GM13976 (cell line): Measurements from ENCODE around the gene SOD3.

Experiments
- DNase-seq: peaks from one replicate; pipeline ENCODE4 v3.0.0; 2012; ENCODE audit warnings: low spot score
- in situ Hi-C: fragments of 300-500 bp; cut with MboI; formaldehyde crosslinking; loops from one replicate; pipeline ENCODE4 v1.12.0; 2022; ENCODE audit warnings: low sequenced_read_pairs, mixed read lengths, inconsistent platforms; ENCODE audit not compliant: unreplicated experiment
- TF ChIP-seq, protein P1 (sequence below): IDR thresholded peaks from 2 replicates; pipeline ENCODE4 v1.5.1; 2012; ENCODE audit warnings: borderline replicate concordance, mild to moderate bottlenecking; ENCODE audit not compliant: insufficient read depth; ENCODE audit errors: extremely low read depth, missing control alignments, control extremely low read depth

Gene SOD3

DNA sequence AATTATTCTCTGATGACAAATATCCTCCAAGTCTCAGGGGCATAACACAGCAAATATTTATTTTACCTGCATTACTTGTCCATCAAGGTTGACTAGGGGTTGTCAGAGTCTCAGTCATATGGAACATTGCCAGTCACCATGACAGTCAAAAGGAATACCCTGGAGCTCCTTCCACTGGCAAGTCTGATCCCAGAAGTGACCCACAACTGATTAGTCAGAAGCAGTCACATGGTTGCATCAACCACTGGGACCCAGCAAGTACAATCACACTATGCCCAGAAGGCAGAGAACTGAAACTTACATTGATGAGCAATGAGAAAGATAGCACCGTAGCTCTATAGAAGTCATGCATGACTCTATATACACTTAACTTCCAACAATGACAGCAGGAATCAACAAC lies 41.9 kb upstream of the SOD3 start:
- no peak for DNase-seq
- in situ Hi-C loops: no loop called here
- TF ChIP-seq, protein P1, sequence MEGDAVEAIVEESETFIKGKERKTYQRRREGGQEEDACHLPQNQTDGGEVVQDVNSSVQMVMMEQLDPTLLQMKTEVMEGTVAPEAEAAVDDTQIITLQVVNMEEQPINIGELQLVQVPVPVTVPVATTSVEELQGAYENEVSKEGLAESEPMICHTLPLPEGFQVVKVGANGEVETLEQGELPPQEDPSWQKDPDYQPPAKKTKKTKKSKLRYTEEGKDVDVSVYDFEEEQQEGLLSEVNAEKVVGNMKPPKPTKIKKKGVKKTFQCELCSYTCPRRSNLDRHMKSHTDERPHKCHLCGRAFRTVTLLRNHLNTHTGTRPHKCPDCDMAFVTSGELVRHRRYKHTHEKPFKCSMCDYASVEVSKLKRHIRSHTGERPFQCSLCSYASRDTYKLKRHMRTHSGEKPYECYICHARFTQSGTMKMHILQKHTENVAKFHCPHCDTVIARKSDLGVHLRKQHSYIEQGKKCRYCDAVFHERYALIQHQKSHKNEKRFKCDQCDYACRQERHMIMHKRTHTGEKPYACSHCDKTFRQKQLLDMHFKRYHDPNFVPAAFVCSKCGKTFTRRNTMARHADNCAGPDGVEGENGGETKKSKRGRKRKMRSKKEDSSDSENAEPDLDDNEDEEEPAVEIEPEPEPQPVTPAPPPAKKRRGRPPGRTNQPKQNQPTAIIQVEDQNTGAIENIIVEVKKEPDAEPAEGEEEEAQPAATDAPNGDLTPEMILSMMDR: no peak

GRCh38 chr4:24754571-24754970 lies 40.8 kb upstream of the SOD3 start:
- TF ChIP-seq, protein P1: no peak
- no peak for DNase-seq
- in situ Hi-C loops: no loop called here

- TF ChIP-seq, protein P1: no peak
- DNase-seq: no peak
- in situ Hi-C loops: no loop called here
These were observed 31.6 kb upstream of the SOD3 start for GRCh38 chr4:24763631-24764297.

DNA sequence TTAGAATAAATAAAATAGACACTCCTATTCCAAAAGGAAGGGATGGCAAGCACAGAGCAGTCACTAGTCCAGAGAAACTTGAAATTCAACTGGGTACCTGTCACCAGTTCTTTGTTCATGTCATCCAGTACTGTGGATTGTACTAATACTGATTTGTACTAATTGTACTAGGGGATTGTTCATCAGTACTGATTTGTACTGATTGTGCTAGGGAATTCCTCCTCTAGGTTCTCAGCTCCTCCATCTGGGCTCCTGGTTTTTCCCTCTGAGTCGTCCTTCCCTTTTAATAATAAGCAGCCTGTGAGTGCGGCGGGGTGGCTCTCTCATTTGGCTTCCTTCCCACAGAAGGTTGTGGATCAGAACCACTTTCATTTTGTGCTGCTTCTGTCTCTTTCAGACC lies 31.0 kb upstream of the SOD3 start:
- DNase-seq: no peak
- in situ Hi-C loops: no loop called here
- TF ChIP-seq, protein P1: no peak

DNA sequence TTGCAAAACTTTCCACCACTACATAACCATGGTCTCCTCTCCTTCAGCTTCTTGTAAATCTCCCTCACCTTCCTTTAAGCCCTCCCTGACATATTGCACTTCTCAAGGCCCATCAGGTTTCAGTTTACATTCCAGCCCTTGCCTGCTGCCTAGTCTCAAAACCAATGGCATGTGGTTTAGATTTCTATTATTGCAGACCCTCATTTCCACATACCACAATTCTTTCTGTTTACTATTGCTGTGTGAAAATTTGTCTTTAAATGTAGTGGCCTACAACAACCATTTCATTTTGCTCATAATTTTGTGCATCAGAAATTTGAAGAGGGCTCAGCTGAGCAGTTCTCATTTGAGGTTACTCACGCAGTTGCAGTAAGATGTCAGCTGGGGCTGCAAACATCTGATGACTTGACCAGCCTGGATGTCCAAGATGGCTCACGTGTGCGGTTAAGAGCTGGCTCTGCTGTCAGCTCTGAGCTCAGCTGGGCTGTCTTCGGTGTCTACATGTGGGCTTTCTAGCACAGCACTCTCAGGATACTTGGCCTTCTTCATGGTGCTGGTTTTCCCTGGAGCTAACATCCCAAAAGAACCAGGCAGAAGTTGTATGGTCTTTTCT lies 29.9 kb upstream of the SOD3 start:
- in situ Hi-C loops: no loop called here
- DNase-seq: no peak
- TF ChIP-seq, protein P1: no peak

- DNase-seq: no peak
- TF ChIP-seq, protein P1: no peak
- in situ Hi-C loops: no loop called here
These were observed 27.4 kb upstream of the SOD3 start for GRCh38 chr4:24768006-24768405.
